GM18868 (cell line): Measurements from ENCODE around the gene ERCC2.

Experiments
- ATAC-seq: cut with Tn5 transposase; IDR thresholded peaks from one replicate; pipeline ENCODE4 v1.9.1; 2021; ENCODE audit warnings: mild to moderate bottlenecking, moderate library complexity; ENCODE audit not compliant: unreplicated experiment

ERCC2 gene

GRCh38 chr19:45356760-45357444, 13.5 kb downstream of the ERCC2 start:
- no peak for ATAC-seq

DNA sequence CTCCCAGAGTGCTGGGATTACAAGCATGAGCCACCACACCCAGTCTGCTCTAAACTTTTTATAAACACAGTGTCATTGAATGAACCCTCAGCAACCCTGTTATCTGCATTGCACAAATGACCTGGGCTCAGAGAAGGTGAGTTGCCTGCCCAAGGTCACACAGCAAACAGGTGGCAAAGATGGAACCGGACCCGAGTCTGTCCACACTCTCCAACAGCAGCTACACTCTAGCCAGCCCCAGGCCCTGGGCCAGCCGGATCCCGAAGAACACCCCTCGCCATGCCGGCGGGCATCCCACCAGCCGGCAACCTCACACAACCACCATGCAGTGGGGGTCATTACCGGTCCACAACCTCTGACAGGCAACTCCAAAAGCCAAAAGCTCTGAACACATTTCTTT, 14.5 kb downstream of the ERCC2 start:
- ATAC-seq = no peak

GRCh38 chr19:45355402-45355801, 15.0 kb downstream of the ERCC2 start:
- no peak for ATAC-seq

DNA sequence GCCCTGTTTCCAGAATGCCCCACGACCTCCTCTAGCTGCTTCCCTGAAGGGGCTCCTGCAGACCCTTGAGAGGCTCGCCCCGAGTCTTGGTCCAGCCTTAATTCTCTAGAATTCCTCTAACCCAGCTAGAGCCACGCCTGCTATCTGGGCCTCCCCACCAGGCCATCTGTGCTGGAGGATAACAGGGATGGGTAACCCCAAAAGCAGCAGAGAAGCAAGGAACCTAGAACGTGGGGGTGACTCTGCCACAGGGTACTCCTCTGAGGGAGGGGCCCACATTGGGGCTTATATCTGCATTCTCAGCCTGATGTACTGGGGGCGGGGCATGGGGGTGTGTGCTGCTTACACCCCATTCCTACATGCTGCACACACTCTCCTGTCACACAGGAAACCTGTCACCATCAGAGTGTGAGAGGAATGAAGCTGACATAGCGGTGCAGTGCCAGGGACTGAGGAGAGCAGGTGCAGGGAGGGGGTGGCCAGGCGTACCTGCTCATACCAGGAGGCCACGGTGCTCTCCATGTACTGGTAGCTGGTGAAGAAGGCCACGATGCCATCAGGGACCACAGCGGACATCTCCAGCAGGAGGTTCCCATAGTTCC, 16.0 kb downstream of the ERCC2 start:
- no peak for ATAC-seq

DNA sequence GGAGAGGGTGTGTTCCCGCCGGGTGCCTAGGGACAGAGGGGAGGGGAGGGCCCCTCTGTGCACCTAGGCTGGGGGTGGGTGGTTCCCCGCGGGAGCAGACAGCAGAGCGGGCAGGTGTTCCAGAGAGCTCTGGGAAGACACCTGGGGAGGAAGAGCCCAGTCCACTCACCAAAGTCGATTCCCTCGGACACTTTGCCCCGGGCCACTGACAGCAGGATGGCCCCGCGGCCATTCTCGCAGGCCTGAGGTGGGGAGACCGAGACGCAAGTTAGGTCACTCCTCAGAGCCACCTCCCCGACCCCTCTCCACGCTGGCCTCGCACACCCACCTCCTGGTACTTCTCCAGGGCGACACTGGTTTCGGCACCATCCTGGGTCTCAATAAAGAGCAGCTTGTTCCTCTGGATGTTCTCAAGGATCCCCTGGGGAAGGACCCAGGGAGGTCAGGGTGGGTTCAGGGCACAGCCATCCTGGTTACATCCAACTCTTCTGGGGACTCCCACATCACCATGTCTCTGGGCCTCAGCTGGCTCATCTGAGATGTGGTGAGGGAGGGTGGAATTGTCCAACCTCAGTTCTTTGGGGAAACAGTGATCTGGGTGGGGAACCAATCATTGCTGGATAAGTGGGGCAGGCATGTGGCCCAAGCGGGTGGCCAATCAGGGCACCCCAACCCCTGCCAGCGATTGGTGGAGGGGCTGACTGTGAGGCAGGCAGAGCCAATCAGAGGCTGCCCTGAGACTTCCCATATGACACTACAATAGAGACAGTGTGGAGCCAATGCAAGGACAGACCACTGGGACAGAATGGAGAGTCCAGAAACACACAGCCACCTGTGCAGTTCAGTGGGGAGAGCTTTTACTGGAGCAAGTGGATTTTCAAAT, 17.2 kb downstream of the ERCC2 start:
- no peak for ATAC-seq

DNA sequence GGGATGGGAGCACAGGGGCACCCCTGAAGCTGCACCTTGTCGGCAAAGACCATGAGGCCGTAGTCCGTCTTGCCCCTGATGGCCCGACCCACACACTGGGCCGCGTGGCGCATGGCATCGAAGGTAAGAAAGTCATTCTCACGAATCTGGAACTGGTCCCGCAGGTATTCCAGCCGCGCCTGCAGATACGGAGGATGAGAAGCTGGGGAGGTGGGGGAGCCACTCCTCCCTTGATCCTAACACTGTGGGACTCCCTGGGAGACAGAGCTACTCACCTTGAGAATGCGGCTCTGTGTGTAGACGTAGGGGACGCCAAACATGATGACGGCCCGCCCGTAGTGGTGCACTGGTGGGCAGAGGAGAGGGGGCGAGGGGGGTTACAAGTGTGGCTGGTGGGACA, 17.9 kb downstream of the ERCC2 start:
- no peak for ATAC-seq

GRCh38 chr19:45352062-45352461, 18.3 kb downstream of the ERCC2 start:
- no peak for ATAC-seq

DNA sequence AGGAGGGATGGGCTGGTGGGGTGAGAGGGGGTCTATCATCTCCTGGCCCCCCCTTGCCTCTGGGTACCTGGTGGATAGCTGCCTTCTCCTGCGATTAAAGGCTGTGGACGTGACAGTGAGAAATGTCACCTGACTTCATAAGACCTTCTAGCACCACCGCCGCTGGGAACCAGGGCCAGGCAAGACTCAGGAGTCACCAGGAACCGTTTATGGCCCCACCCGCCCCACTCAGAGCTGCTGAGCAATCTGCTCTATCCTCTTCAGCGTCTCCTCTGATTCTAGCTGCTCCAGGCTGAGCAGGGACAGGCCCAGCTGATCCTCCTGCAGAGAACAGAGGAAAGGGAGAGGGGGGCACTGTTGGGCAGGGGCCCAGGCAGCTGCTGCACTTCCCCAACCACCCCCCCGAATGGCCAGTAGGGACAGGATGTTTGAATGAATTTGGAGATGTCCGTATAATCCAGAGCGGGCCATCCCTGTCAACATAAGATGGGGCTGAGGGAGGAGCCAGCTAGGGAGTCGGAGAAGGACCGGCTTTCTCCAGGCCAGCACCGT, 18.9 kb downstream of the ERCC2 start:
- ATAC-seq = no peak

GRCh38 chr19:45350477-45351058, 19.8 kb downstream of the ERCC2 start:
- no peak for ATAC-seq

DNA sequence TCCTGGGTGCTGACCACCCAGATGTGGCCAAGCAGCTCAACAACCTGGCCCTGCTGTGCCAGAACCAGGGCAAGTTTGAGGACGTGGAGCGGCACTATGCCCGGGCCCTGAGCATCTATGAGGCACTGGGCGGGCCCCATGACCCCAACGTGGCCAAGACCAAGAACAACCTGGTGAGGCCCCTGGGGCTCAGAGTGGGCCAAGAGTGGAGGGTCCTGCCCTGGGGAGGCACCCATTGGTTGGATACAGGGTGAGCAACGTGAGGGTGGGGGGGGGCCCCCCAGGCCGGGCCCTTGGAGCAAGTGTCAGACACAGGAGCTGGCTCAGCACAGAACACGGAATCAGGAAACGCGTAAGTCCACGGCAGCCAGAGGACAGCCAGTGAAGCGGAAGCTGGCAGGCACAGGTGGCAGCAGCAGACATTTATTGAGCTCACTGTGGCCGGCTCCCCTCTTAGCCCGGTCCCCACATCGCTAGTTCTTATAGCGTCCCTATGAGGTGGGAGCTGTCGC, 20.9 kb downstream of the ERCC2 start:
- no peak for ATAC-seq

- no peak for ATAC-seq
These were observed 21.3 kb downstream of the ERCC2 start for GRCh38 chr19:45349126-45349415.

DNA sequence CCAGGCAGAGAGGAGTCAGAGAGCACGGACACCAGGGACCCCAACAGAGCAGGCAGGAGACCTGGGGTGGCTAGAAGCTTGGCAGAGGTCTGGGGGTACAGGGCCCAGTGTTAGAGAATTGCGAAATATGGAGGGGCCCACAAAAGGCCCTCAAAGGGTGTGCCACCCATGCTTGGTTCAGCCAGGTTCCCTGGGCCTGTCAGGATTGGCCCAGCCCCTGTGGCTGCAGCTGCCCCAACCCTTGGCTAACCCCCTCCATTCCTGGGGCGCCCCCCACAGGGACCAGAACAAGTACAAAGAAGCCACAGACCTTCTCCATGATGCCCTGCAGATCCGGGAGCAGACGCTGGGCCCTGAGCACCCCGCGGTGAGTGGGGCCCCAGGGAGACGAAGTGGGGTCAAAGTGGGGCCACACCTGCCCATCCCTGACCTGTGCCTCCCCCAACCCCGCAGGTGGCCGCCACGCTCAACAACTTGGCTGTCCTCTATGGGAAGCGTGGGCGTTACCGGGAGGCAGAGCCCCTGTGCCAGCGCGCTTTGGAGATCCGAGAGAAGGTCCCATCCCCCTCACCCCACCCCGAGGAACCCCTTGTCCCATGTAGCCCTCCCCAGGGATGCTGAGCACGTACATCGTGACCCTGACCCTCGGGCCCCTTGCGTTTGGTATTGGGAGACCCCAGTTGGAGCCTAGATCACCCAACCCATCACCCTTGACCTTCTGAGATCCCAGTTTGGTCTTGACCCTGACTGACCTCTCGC, 21.8 kb downstream of the ERCC2 start:
- ATAC-seq = no peak

- ATAC-seq = no peak
These were observed 22.6 kb downstream of the ERCC2 start for GRCh38 chr19:45347570-45348366.

DNA sequence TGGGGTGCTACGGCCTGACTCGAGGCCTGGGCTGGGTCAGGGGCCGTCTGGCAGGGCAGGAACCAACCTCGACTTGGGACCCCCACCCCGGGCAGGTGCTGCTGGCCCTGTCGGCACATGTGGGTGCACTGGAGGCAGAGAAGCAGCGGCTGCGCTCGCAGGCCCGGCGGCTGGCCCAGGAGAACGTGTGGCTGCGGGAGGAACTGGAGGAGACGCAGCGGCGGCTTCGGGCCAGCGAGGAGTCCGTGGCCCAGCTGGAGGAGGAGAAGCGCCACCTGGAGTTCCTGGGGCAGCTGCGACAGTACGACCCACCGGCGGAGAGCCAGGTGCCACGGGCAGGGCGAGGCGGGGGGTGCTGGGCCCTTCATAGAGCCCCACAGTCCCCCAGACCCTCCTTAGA, 23.9 kb downstream of the ERCC2 start:
- no peak for ATAC-seq

GRCh38 chr19:45345506-45345860, 24.9 kb downstream of the ERCC2 start:
- no peak for ATAC-seq

GRCh38 chr19:45344621-45345505, 25.5 kb downstream of the ERCC2 start:
- no peak for ATAC-seq

GRCh38 chr19:45342911-45343310, 27.5 kb downstream of the ERCC2 start:
- ATAC-seq = no peak

DNA sequence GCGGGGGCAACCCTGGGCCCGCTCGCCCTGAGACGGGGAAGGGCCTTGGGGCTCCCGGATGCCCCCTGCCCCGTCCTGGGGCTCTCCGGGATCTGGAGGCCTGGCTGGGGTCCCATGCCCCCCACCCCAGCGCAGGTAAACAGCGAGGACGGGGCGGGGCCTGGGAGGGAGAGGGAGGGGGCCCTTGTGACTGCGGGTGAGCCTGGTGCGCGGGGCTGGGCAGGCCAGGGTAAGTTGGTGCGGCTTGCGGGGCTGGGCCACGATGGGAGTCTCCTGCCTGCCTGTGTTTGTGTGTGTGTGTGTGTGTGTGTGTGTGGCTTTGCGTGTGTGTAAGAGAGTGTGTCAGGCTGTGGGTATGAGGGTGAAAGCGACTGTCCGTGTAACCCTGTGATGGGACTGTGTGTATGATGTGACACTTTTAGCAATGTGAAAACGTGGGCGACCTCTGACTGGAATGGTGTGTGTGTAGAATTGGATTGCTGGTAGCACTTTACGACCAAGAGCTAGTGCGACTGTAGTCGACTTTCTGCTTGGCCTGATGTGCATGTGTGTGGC, 29.4 kb downstream of the ERCC2 start:
- no peak for ATAC-seq
